Neuronal stem cell (in vitro differentiated cells): ENCODE data around the gene RBL2.

Source experiments
- DNase-seq: peaks from one replicate; pipeline ENCODE4 v3.0.0-alpha.2; 2013; ENCODE audit warnings: low spot score
- H2AFZ ChIP-seq: one replicate; pipeline ENCODE4 v1.6.1; 2013; ENCODE audit warnings: mild to moderate bottlenecking, low read length, inconsistent platforms
- H2AK5ac ChIP-seq: 2 replicates; pipeline ENCODE4 v1.6.1; 2013; ENCODE audit warnings: low read depth, mild to moderate bottlenecking, inconsistent platforms, low read length, moderate library complexity, mixed read lengths
- H2BK120ac ChIP-seq: 2 replicates; pipeline ENCODE4 v1.6.1; 2013; ENCODE audit warnings: low read depth, mild to moderate bottlenecking, inconsistent platforms, low read length, moderate library complexity, mixed read lengths
- H2BK12ac ChIP-seq: one replicate; pipeline ENCODE4 v1.6.1; 2013; ENCODE audit warnings: low read length, inconsistent platforms
- H2BK15ac ChIP-seq: 2 replicates; pipeline ENCODE4 v1.6.1; 2013; ENCODE audit warnings: mild to moderate bottlenecking, low read length, inconsistent platforms, mixed read lengths
- H2BK5ac ChIP-seq: one replicate; pipeline ENCODE4 v1.6.1; 2013; ENCODE audit warnings: inconsistent platforms, mild to moderate bottlenecking, low read length, moderate library complexity
- H3K14ac ChIP-seq: one replicate; pipeline ENCODE4 v1.6.1; 2013; ENCODE audit warnings: low read length, inconsistent platforms
- H3K18ac ChIP-seq: 2 replicates; pipeline ENCODE4 v1.6.1; 2013; ENCODE audit warnings: low read length, inconsistent platforms
- H3K23ac ChIP-seq: 2 replicates; pipeline ENCODE4 v1.6.1; 2013; ENCODE audit warnings: low read depth, mild to moderate bottlenecking, mixed read lengths, low read length, inconsistent platforms; ENCODE audit not compliant: poor library complexity
- H3K27ac ChIP-seq: replicated peaks from 3 replicates; pipeline ENCODE4 v1.5.1; 2013; ENCODE audit warnings: low read length, inconsistent platforms
- H3K27me3 ChIP-seq, 3 experiments: 2 replicates each; pipeline ENCODE4 v1.6.1; 2013; ENCODE audit warnings: low read length in 3 of 3, mild to moderate bottlenecking in 2 of 3, inconsistent platforms in 1 of 3, low read depth in 1 of 3, mixed read lengths in 1 of 3, moderate library complexity in 1 of 3; ENCODE audit not compliant: control insufficient read depth in 3 of 3, insufficient read depth in 3 of 3
- H3K36me3 ChIP-seq, 2 donors: replicated peaks in 1 of 2; 2 replicates each; pipeline ENCODE4 v1.6.1; 2013; ENCODE audit warnings: low read length in 2 of 2; ENCODE audit not compliant: control insufficient read depth in 2 of 2, insufficient read depth in 2 of 2
- H3K4ac ChIP-seq: 2 replicates; pipeline ENCODE4 v1.6.1; 2013; ENCODE audit warnings: inconsistent platforms, mild to moderate bottlenecking, low read length, moderate library complexity
- H3K4me1 ChIP-seq, 2 donors: 1 replicate in 1 of 2; 2 replicates in 1 of 2; pipeline ENCODE4 v1.6.1; 2013; ENCODE audit warnings: low read length in 2 of 2, low read depth in 1 of 2; ENCODE audit not compliant: control insufficient read depth in 2 of 2, insufficient read depth in 1 of 2
- H3K4me2 ChIP-seq: one replicate; pipeline ENCODE4 v1.6.1; 2013; ENCODE audit warnings: mild to moderate bottlenecking, low read length, inconsistent platforms; ENCODE audit not compliant: insufficient read depth, poor library complexity, severe bottlenecking
- H3K4me3 ChIP-seq, 2 donors: 2 replicates each; pipeline ENCODE4 v1.5.1; 2013; ENCODE audit warnings: low read length in 2 of 2, mild to moderate bottlenecking in 2 of 2, inconsistent platforms in 1 of 2, moderate library complexity in 1 of 2
- H3K79me1 ChIP-seq: one replicate; pipeline ENCODE4 v1.6.1; 2013; ENCODE audit warnings: low read depth, mild to moderate bottlenecking, inconsistent platforms, low read length, moderate library complexity
- H3K9ac ChIP-seq: one replicate; pipeline ENCODE4 v1.6.1; 2013; ENCODE audit warnings: mild to moderate bottlenecking, low read depth, low read length, inconsistent platforms; ENCODE audit not compliant: poor library complexity
- H3K9me3 ChIP-seq, 2 donors: replicated peaks in 1 of 2; 2 replicates each; pipeline versions ENCODE3 to v1.6.1; 2013; ENCODE audit warnings: low read length in 2 of 2, mild to moderate bottlenecking in 2 of 2, inconsistent platforms in 1 of 2, low read depth in 1 of 2, mixed read lengths in 1 of 2, moderate library complexity in 1 of 2; ENCODE audit not compliant: control insufficient read depth in 2 of 2, insufficient read depth in 1 of 2
- H4K8ac ChIP-seq: one replicate; pipeline ENCODE4 v1.6.1; 2013; ENCODE audit warnings: low read depth, mild to moderate bottlenecking, inconsistent platforms, low read length, moderate library complexity
- H4K91ac ChIP-seq: one replicate; pipeline ENCODE4 v1.6.1; 2013; ENCODE audit warnings: low read length, low read depth, mild to moderate bottlenecking, inconsistent platforms; ENCODE audit not compliant: poor library complexity
- WGBS, 2 donors: extraction: QIAGEN DNeasy Blood & Tissue Kit; methylation state at CpG; one replicate each; pipeline ENCODE4 v1.1.7; 2013; ENCODE audit warnings: missing lambda C conversion rate in 2 of 2, mixed read lengths in 1 of 2; ENCODE audit not compliant: insufficient read length in 2 of 2, insufficient replicate concordance in 1 of 2; ENCODE audit errors: extremely low coverage in 2 of 2; 5-methylcytosine and 5-hydroxymethylcytosine counted together

Gene RBL2

DNA sequence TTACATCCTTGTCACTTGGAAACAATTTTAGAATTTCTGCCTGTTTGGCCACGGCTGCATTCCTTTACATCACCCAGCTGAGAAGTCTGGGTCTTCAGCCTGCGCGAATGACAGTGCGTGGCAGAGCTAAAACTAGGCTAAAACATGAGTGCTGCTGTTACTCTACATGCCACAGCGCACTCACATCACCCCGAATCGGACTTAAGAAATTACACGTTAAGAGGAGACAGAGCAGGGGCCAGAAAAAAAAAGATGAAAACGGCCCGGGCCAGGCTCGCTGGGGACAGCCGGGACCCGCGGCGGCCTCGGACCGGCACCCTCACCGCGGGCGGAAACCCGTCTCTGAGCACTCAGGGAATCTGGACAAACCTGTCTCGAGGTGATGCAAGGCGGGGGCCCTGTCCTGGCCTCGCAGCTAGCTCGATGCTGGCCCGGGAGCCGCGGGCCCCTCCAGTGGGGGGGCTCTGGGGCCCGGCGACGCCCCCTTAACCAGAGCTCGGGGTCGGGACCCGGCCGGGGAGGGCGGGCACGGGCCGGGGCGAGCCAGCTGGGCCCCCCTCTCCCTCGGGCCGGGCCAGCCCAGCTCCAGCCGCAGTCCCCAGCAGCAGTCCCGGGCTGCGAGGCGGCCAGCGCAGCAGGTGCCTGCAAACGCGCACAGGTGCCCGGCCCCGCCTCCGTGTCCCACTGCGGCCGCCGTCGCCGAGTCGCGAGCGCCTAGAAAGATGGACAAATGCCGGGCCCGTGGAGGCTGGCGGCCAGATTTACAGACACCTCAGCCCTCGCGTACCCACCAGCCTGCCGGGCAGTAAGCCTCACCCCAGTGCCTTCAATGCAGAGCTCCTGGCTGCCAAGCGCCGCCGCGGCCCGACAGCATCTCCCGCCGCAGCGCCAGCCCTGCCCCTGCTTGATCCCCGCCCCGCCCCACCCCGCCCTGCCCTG is 68.3 kb downstream of the RBL2 start, which contains the start of gene AKTIP:
Gene AKTIP, minus strand, starts transcription at position 879 of the 939 bp plus-strand sequence. CDS start 2,950 bp downstream, outside the sequence.
- Histone ChIP-seq H3K36me3 (peaks cover 1 to 13% of the 10 kb centered on the region in 2 donors), H3K4ac (no peak within 1 kb of the TSS), H4K91ac (no peak within 1 kb of the TSS), H3K9me3 (no peaks in the 10 kb centered on the region), H2AK5ac (no peak within 1 kb of the TSS), H3K18ac (peak within 1 kb of the TSS; percentile 83), H3K23ac (peak within 1 kb of the TSS; percentile 82), H2AFZ (peak within 1 kb of the TSS; percentile 92), H3K9ac (peak within 1 kb of the TSS; percentile 90), H2BK120ac (no peak within 1 kb of the TSS), H3K4me2 (peak within 1 kb of the TSS; percentile 83), H3K27me3 (peaks cover 0 to 3% (median 0%) of the 10 kb centered on the region in 3 experiments), H3K14ac (peak within 1 kb of the TSS; percentile 57), H4K8ac (peak within 1 kb of the TSS; percentile 52), H2BK5ac (peak within 1 kb of the TSS; percentile 21), H3K4me1 (peaks cover 7 to 20% of the 10 kb centered on the region in 2 donors), H3K4me3 (peak within 1 kb of the TSS; percentile 80 to 94), H3K79me1 (no peaks in the 10 kb centered on the region), H3K27ac (peak within 1 kb of the TSS; percentile 85), H2BK12ac (no peak within 1 kb of the TSS), H2BK15ac (no peak within 1 kb of the TSS)
- peak; percentile 24 for DNase-seq
- WGBS, 2 donors, result no CpG with 5 or more reads among the region's 76 CpGs

DNA sequence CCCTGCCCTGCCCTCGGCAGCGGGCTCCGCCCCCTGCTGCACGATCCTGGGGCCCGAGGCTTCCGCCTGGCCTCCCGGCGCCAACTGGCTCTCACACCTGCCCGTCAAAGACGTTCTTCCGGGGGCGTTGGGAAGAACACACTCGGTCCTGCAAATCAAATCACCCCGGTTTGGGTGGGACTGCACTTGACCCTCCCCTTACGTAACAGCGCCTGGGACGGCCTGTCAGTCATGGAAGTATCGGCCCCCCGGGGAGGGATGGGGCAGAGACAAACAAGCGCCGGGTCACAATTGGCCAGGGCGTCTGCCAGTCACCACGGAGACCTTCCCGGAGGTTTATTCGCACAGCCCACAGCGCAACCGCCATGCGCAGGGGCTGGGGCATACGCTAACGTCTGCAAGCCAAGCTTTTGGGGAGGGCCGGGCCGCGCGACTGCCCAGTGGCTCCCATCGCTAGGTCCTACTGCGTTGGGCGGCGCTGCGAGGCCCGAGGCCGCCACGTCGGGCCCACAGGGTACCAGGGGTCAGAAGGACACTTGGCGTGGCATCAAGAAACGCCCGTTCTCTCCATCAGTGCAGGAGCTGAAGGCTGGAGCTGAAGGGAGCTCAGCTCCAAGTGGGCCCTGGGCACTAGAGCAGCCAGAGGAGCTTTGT is 69.1 kb downstream of the RBL2 start:
- H3K18ac ChIP-seq, result peak overlapping the region; percentile 83
- peak overlapping the region; percentile 80 to 83 for H3K4me3 ChIP-seq
- peak overlapping the region; percentile 85 for H3K27ac ChIP-seq
- peak overlapping the region; percentile 21 for H2BK5ac ChIP-seq
- H3K36me3 ChIP-seq, result peaks cover 1 to 8% of the 10 kb centered on the region in 2 donors
- H3K23ac ChIP-seq, result peak overlapping the region; percentile 82
- H2AK5ac ChIP-seq, result no peak overlapping the region
- H3K9me3 ChIP-seq, result no peaks in the 10 kb centered on the region
- DNase-seq, result peak; percentile 100
- peaks cover 0 to 3% (median 0%) of the 10 kb centered on the region in 3 experiments for H3K27me3 ChIP-seq
- no peak overlapping the region for H2BK12ac ChIP-seq
- peak overlapping the region; percentile 83 for H3K4me2 ChIP-seq
- H4K8ac ChIP-seq, result peak overlapping the region; percentile 52
- peak overlapping the region; percentile 92 for H2AFZ ChIP-seq
- H3K79me1 ChIP-seq, result no peaks in the 10 kb centered on the region
- no peak overlapping the region for H2BK120ac ChIP-seq
- H3K14ac ChIP-seq, result no peak overlapping the region
- H3K9ac ChIP-seq, result peak overlapping the region; percentile 65
- WGBS, 2 donors, result no CpG with 5 or more reads among the region's 46 CpGs
- H3K4ac ChIP-seq, result no peak overlapping the region
- H2BK15ac ChIP-seq, result no peak overlapping the region
- peaks cover 7 to 20% of the 10 kb centered on the region in 2 donors for H3K4me1 ChIP-seq
- H4K91ac ChIP-seq, result no peak overlapping the region

DNA sequence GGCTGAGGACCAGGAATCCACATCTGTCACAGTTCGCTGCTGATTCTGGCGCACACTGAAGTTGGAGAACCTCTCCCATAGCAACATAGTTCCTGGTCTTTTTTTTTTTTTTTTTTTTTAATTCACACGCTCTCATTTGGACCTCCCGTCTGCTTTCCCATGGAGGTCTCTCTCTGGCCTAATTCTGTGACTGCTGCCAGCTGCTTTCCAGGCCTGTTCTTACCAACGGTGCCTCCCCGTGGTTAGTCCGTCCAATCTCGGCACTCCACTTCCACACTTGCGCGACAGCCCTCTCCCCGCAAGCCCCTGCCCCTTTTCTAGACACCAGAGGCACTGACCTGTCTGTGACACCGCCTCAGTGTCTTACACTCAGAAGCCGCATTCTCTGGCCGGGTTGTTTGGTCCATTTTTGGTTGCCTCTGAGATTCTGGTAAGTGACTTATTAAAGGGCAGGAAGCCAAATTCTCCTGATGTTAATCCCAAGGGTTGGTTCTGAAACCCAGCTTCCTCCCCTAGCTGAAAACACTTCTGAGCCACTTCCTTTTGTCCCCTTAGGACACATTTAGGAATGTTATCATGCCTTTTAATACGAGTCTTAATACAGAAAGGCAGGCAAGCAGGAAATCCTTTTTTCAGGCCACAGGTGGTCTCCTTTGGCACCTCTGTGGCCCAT is 69.9 kb downstream of the RBL2 start:
- peaks cover 0 to 3% (median 0%) of the 10 kb centered on the region in 3 experiments for H3K27me3 ChIP-seq
- no peak overlapping the region for H3K4ac ChIP-seq
- H2BK15ac ChIP-seq, result no peak overlapping the region
- H4K91ac ChIP-seq, result no peak overlapping the region
- no peak overlapping the region for H3K14ac ChIP-seq
- peaks cover 7 to 20% of the 10 kb centered on the region in 2 donors for H3K4me1 ChIP-seq
- no peak overlapping the region for H3K9ac ChIP-seq
- H3K9me3 ChIP-seq, result no peaks in the 10 kb centered on the region
- H3K18ac ChIP-seq, result peak overlapping the region; percentile 1
- H3K4me3 ChIP-seq, result peak overlapping the region; percentile 37 to 78
- H2BK120ac ChIP-seq, result no peak overlapping the region
- H3K36me3 ChIP-seq, result peaks cover 0 to under 1% of the 10 kb centered on the region in 2 donors
- DNase-seq, result no peak
- no peaks in the 10 kb centered on the region for H3K79me1 ChIP-seq
- H2BK12ac ChIP-seq, result no peak overlapping the region
- H3K4me2 ChIP-seq, result peak overlapping the region; percentile 83
- H2BK5ac ChIP-seq, result peak overlapping the region; percentile 21
- no peak overlapping the region for H3K23ac ChIP-seq
- peak overlapping the region; percentile 89 for H2AFZ ChIP-seq
- H4K8ac ChIP-seq, result no peak overlapping the region
- no CpG with 5 or more reads among the region's 15 CpGs for WGBS, 2 donors
- H2AK5ac ChIP-seq, result no peak overlapping the region
- H3K27ac ChIP-seq, result no peak overlapping the region
